ENCODE measurements around the gene PLAC1.

- TF ChIP-seq POLR2AphosphoS5 (IDR thresholded peaks at IDR 0.05; ENCODE audit: low read depth) (no peak), CTCF (IDR thresholded peaks at IDR 0.05; ENCODE audit: insufficient read depth, low read length) (no peak), REST (IDR thresholded peaks at IDR 0.05; ENCODE audit: insufficient replicate concordance, low read depth) (no peak), GABPA (IDR thresholded peaks at IDR 0.05; ENCODE audit: low read depth) (no peak), SPI1 (IDR thresholded peaks at IDR 0.05; ENCODE audit: borderline replicate concordance, low read depth) (no peak)
Measured at GRCh38 chrX:134679221-134679620, 20.9 kb upstream of the PLAC1 start.
